Activated T-cell treated with anti-CD3 and anti-CD28 coated beads, Interleukin-2, amount 50 U/mL, for 1 hour (primary cell): ENCODE measurements around the gene PLXNA4.
A peak's percentile ranks its signal among the peaks of the same experiment; 100 is the strongest.

Experiments
- DNase-seq: peaks from one replicate; pipeline ENCODE4 v3.0.0-alpha.2; 2020

PLXNA4 gene

DNA sequence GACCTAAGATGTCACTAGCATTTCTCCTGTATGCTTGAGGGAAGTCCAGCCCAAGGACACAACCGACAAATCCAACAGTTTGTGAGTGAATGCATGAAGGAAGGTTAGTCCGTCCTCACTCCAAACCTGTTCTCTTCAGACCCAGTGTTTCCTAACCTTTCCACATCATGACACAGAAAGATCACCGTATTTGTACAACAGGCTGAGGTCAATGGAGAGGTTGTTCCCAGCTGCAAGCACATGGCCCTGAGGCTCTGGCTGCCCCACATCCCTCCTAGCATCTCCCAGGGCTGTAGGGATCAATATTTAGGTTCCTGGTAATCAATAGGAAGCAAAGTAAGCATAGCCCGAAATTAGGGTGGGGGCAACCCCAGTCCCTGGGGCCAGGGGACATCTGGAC is 227.9 kb downstream of the PLXNA4 start:
- no peak for DNase-seq

GRCh38 chr7:132347858-132348257 is 228.4 kb downstream of the PLXNA4 start:
- DNase-seq = no peak

GRCh38 chr7:132347123-132347522 is 229.1 kb downstream of the PLXNA4 start:
- DNase-seq = no peak

DNA sequence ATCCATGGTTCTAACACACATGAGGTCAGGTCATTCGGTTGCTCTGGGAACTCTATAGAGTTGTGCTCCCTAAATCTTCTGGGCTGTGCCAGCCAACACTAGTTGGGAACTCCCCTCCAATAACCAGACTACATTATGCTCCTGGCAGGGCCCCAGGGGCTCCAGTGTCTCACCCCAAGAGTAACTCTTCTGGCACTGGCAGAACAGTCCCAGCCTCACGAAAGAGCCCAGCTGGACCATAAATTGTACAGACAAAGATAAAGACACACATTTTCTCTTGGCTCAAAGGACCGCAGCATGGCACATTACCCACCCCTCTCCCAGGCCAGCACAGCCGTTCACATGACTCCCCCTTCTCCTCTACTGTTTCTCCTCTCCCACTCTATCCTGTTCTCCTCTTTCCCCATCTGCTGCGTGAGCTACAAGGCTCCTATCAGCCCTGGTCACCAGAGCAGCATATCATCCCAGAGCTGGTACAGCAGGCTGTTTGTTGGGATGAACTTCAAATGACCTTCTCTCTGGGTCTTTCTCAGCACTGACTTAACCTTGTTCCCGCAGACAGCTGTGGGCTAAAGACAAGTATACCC is 230.6 kb downstream of the PLXNA4 start:
- no peak for DNase-seq

GRCh38 chr7:132345030-132345429 is 231.2 kb downstream of the PLXNA4 start:
- no peak for DNase-seq

GRCh38 chr7:132343199-132343598 is 233.1 kb downstream of the PLXNA4 start:
- DNase-seq = no peak

- DNase-seq = no peak
Measured at GRCh38 chr7:132337450-132338080, 238.7 kb downstream of the PLXNA4 start.

DNA sequence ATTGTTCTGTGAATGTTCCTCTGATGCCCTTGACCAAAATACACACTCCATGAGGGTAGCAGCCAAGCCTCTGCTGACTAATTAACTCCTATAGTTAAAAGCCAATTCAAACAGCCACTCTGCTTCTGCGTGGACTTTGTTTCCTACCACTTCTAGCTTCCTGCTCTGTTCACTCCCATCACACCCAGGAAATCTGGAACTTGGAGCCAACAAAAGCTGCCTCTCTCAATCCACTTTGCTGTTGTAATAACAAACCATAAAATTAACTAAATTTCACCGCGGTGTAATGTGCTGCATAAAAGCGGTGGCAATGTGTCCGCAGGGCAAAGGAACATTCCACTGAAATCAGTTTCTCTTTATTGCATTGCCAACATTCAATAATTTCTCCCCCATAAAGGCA is 239.5 kb downstream of the PLXNA4 start:
- no peak for DNase-seq

DNA sequence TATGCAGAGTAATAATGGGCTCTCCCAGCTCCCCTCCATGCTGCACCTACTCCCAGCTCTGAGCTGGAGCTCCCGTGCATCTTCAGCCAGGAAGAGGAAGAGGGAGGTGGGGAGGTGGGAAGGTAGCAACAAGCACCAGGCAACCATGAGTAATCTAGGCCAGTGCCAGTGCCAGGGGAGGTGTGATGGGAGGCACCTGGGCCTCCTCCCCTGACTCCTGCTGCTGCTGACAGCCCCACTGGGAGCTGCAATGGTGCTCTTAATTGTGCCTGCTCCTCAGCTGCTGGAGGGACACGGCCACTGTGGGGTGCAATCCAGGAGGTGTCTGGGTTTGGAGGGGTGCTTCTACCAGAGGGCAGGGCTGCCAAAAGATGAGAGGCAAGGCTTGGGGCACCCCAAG is 243.0 kb downstream of the PLXNA4 start:
- DNase-seq = no peak

DNA sequence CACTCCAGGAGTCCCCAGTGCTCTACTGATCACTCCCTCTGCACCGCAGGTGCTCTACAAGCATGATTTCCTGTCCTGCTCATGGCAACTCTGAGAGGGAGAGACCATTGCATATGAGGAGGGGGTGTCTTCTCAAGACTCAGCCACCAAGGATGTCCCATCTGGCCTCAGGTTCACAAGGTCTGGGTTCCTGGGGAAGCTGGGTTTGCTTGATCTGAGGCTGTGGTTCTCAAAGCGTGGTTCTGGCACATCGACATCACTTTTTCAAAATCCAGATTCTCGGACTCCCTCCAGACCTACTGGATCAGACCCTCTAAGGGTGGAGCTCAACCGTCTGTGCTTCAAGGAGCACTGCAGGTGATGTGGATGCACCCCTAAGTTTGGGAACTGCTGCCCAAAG is 247.5 kb downstream of the PLXNA4 start:
- DNase-seq = no peak

GRCh38 chr7:132328047-132328620 is 248.1 kb downstream of the PLXNA4 start:
- DNase-seq = no peak

DNA sequence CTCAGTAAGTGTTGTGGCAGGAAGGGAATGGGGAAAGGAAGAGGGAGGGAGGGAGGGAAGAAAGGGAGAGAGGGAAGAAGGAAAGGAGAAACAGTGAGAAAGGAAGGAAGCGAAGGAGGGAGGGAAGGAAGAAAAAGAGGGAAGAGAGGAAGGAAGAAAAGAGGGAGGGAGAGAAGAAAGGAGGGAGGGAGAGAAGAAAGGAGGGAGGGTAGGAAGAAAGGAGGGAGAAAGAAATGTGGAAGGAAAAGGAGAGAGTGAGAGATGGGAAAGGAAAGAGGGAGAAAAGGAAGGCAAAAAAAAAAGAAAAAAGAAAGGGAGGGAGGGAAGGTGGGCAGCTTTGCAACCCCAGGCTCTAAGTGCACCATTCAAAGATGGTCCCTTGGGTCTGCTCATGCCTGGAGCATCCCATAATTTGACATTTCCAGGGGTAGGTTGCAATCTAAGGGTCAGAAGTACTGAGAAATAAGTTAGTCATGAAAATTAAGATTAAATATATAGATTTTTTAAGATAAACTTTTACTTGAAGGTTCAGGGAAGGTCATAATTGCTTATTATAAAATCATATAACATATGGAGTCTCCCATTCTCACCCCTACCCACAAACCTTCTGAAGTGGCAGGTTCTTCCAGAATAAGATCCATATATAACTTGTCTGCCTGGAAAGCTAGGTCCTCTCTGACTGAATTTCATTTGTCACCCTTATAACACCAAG is 249.2 kb downstream of the PLXNA4 start:
- DNase-seq = no peak

DNA sequence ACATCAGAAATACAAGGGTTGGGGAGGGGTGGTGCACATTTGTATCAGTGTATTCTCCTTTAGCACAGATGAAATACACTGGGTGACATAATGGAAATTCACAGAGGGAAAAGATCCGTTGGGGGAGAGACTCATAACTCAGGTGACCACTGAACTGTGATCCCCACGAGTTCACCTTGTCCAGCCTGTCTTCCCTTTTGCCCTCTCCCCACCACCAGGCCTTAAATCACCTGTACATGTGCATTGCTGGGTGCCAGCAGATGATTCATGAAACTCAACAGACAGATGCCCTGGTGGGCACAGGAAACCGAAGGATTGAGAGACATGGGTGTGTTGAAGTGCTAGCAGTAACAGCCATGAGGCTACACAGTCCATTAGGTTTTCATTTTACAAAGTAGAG is 253.3 kb downstream of the PLXNA4 start:
- DNase-seq = no peak

DNA sequence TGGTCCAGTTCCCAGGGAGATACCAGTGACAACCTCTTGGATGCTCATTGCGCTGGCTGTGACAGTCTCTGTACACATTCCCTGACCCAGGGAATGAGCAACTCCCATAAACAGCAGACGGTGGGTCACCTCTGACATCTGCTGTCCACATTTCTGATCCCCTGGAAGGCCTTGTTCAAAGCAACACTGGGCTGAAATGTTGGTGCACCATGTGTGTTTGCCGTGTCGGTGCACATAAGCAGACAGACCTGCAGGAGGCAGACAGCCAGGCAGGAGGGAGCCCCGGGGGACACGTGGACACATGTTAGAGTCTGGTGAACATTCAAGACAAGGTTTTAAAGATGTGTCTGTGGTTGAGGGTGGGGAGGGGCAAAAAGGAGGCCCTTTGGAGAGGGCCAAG is 254.9 kb downstream of the PLXNA4 start:
- no peak for DNase-seq

- DNase-seq = no peak
Measured at GRCh38 chr7:132319481-132319880, 256.8 kb downstream of the PLXNA4 start.

DNA sequence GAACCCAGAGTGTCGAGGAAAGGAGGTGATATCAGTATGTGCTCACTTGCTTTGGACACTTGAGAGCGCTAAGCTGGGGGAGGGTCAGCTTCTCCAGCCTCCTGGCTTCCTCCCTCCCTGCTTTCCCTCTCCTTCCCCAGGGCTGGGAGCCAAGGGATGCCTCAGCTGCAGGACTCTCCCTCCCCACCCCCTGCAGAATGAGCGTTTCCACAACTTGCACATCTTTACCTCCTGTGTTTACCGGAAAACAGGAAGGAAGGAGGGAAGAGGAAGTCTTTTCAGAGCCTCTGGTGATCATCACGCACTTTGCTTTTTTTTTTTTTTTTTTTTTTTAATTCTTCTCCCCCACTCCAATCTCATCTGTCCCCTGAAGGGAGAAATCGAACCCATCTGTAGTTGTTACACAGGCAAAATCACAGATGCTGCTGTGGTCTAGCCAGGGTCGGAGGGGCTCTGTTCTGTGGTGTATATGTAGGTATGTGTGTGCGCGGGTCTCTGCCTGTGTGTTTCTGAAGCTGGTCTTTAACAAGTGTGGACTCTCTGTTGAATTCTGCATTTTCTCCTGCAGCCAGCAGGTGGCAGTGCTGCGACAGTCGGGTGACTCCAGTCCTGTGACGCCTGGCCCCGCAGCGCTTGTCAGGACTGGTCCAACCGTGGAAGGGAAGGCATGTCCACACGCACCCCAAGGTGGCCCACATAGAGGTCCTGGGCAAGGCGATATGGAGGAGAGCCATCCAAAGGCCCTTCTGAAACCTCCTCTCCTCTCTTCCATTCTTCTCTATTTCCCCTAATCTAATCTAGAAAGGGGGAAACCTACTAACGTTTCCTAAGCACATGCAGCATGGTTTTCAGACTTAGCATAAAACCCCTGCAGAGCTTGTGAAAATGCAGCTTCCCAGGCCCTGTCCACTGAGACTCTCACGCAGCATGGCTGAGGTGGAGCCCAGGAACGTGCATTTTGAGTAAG is 257.6 kb downstream of the PLXNA4 start:
- peak; percentile 78 for DNase-seq

DNA sequence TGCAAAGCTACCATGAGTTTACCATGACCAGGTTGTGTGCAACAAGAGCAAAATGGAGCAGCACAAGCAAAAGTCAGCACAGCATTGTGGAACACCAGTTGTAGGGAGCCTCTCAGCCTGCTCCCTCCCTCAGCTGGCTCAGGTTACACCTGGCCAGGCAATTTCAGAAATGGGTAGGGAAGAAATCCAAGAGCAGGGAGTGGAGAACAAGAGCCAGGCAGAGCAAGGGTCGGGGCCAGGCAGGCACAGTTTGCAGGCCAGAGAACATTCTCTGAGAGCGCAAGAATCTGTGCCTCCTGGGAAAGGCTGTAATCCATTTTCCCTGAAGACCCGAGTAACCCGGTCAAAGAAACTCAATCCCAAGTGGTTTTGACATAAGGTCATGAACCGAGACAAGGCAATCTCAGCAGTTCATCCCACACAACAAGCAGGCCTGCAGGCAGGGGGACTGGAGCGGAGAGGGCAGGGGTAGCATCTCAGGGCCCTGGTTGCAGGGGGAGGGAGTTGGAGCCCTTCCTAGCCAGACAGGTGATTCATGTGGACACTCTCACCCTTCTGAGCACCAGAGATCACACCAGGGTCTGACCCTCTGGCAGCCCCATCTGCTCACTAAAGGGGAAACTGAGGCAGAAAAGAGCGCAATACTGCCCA is 258.4 kb downstream of the PLXNA4 start:
- DNase-seq = no peak

DNA sequence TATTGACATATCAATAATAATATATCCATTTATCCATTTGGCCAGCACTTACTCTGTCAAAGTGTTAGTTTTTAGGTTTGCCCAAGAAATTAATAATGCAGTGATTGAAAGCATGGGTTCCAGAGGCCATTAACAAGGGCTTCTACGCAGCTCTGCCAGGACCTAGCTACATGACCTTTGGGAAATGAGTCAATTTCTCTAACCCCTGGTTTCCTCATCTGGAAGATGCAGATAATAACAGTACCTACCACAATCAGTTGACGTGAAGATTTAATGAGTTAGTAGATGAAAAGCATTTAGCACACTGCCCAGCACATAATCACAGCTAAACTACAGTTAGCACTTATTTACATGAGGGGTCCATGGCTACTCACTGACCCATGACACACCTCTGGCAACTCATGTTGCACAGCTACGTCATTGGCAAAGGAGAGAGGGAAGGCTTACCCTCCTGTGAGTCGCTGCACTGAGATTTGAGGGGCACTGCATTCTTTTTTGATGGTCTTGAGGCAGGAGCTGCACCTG is 263.7 kb downstream of the PLXNA4 start:
- DNase-seq = no peak

GRCh38 chr7:132311733-132312132 is 264.5 kb downstream of the PLXNA4 start:
- no peak for DNase-seq

DNA sequence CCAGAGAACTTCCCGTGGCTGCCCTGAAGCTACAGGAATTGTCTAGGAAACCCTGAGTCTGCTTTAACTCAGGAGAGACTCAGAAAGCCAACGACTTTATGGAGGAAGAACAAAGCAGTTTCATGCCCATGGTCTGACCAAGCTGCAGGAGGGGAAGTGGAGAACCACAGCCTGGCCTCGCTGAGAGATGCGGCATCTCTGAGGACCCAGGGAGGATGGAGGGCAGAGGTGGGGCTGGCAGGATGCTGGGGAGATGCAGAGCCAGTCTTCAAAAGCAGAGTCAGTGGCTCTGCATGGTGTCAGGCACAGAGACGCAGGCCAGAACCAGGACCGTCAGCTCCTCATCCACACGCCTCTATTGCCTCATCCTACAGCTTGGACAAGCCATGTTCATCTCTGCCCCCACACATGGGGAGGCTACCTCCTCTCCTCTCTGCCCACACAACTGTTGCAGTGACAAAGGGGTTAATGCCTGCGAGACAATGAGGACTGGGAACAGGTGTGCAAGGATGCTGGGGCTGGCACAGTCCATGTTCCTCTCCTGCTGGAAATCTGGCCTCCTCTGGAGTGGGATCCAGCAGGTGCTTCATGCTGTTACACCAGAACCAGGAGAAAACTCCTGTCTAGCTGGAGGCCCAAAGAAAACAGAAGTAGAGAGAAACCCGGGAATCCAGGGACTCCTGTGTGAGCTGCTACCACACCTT is 267.0 kb downstream of the PLXNA4 start:
- DNase-seq = no peak

DNA sequence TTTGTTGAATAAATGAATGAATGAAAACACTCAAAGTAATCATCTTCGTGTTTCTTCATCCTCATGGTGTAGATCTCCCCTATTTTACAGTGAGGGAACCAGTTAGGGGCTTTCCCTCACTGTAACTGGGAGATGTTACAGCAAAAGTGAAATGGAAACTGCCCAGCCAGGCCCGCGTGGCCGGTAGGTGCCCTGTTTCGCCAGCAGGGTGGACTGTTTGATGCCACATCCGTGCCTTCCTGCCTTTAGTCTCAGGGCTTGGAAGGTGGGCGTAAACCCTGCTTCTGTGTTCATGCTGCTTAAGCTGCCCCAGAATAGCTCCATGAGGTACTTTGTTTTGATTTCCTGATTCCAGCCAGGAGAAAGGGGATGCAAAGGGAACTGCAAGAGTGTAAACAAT is 268.8 kb downstream of the PLXNA4 start:
- DNase-seq = no peak
